Cerebellar nuclear complex (tissue), 1 donor: ENCODE results near the gene CXCR5.
"Not testable (repeated sequence)": the region's sequence is repeated elsewhere in the genome, so short reads cannot be mapped to it uniquely, and the experiment has no call there.

Source experiments
- DNase-seq, 2 experiments: peaks; one replicate each; lab custom pipeline; 2025; lab: John Stamatoyannopoulos, UW

Gene CXCR5

GRCh38 chr11:118883368-118884071, at the start of gene CXCR5:
CXCR5 (plus strand) TSS chr11:118883892; CDS start chr11:118883942, 50 bp downstream.
- no peak for DNase-seq

- DNase-seq = no peak
Observed at GRCh38 chr11:118834427-118835028, 49.2 kb upstream of the CXCR5 start.

GRCh38 chr11:118837868-118838267, 45.8 kb upstream of the CXCR5 start:
- no peak for DNase-seq

- DNase-seq = no peak
Observed at GRCh38 chr11:118838905-118839553, 44.7 kb upstream of the CXCR5 start.

GRCh38 chr11:118841469-118842242, 42.0 kb upstream of the CXCR5 start:
- DNase-seq = no peak

GRCh38 chr11:118842369-118842768, 41.3 kb upstream of the CXCR5 start:
- DNase-seq = no peak

GRCh38 chr11:118842843-118843242, 40.8 kb upstream of the CXCR5 start:
- not testable (repeated sequence) for DNase-seq

- no peak for DNase-seq
Observed at GRCh38 chr11:118843565-118843964, 40.1 kb upstream of the CXCR5 start.

- DNase-seq = no peak
Observed at GRCh38 chr11:118845369-118845768, 38.3 kb upstream of the CXCR5 start.

- DNase-seq = no peak
Observed at GRCh38 chr11:118846181-118846935, 37.3 kb upstream of the CXCR5 start.

GRCh38 chr11:118849825-118850224, 33.9 kb upstream of the CXCR5 start:
- no peak for DNase-seq

GRCh38 chr11:118851970-118852369, 31.7 kb upstream of the CXCR5 start:
- no peak for DNase-seq

- DNase-seq = no peak
Observed at GRCh38 chr11:118853678-118854077, 30.0 kb upstream of the CXCR5 start.

- DNase-seq = no peak
Observed at GRCh38 chr11:118856314-118856713, 27.4 kb upstream of the CXCR5 start.

- DNase-seq = no peak
Observed at GRCh38 chr11:118857385-118857784, 26.3 kb upstream of the CXCR5 start.

GRCh38 chr11:118859973-118860372, 23.7 kb upstream of the CXCR5 start:
- no peak for DNase-seq

- no peak for DNase-seq
Observed at GRCh38 chr11:118868659-118869058, 15.0 kb upstream of the CXCR5 start.

GRCh38 chr11:118870396-118871343, 13.0 kb upstream of the CXCR5 start:
- no peak for DNase-seq

GRCh38 chr11:118872403-118872821, 11.3 kb upstream of the CXCR5 start:
- no peak for DNase-seq

GRCh38 chr11:118873804-118874203, 9.9 kb upstream of the CXCR5 start:
- no peak for DNase-seq

- DNase-seq = no peak
Observed at GRCh38 chr11:118876286-118876685, 7.4 kb upstream of the CXCR5 start.
